ENCODE data around the gene PRKN.

DNA sequence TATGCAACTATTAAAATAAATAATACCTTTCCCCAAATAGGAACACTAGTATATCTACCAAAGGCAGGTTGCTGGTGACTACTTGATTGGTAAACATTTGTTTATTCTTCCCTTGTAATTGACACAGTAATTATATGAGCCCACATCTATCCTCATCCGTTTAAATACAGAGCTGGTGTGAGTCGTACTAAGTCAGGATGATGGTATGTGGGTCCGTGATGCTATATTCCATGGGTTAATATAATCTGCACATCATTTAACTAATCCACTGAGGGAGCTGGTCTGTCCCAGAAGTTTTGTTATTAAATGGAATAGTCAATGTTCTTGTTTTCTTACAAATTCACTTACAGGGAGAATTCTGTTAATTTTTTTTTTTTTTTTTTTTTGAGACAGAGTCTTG lies 1289.7 kb downstream of the PRKN start:
- TF ChIP-seq, protein P1, sequence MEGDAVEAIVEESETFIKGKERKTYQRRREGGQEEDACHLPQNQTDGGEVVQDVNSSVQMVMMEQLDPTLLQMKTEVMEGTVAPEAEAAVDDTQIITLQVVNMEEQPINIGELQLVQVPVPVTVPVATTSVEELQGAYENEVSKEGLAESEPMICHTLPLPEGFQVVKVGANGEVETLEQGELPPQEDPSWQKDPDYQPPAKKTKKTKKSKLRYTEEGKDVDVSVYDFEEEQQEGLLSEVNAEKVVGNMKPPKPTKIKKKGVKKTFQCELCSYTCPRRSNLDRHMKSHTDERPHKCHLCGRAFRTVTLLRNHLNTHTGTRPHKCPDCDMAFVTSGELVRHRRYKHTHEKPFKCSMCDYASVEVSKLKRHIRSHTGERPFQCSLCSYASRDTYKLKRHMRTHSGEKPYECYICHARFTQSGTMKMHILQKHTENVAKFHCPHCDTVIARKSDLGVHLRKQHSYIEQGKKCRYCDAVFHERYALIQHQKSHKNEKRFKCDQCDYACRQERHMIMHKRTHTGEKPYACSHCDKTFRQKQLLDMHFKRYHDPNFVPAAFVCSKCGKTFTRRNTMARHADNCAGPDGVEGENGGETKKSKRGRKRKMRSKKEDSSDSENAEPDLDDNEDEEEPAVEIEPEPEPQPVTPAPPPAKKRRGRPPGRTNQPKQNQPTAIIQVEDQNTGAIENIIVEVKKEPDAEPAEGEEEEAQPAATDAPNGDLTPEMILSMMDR (IDR thresholded peaks at IDR 0.05; ENCODE audit: low read length): no peak
- TF ChIP-seq EZH2 (optimal IDR thresholded peaks at IDR 0.05; ENCODE audit: low read depth, low read length) (no peak), EZH2phosphoT487 (IDR thresholded peaks at IDR 0.05; ENCODE audit: low read length) (no peak)
